PC-9 (cell line): ENCODE results near the gene TMPRSS7. TPM values are rescaled to one million over a fixed set of nuclear protein-coding genes. Genes with fewer than 3 reads are reported as not detected.

Source experiments
- BruUV-seq: library from RNA; stranded (reverse); fragments of 400-500 nt; replicated peaks from 2 replicates; lab custom pipeline; 2021; lab: Mats Ljungman, UMichigan
- CTCF ChIA-PET: fragments of 300-600 bp; sonication (Branson Sonifier 250); formaldehyde crosslinking; loops from one replicate; lab custom pipeline; 2022; ENCODE audit warnings: antibody characterized with exemption; lab: Charles Lee
- POLR2A ChIA-PET: fragments of 300-600 bp; sonication (Branson Sonifier 250); formaldehyde crosslinking; loops from one replicate; lab custom pipeline; 2022; ENCODE audit warnings: antibody characterized with exemption; ENCODE audit not compliant: unreplicated experiment; lab: Charles Lee
- DNase-seq, 2 experiments: peaks; one replicate each; pipeline versions ENCODE4 v3.0.0 to v3.0.0-alpha.2; 2015 to 2022; ENCODE audit warnings: mixed read lengths in 1 of 2
- H2AFZ ChIP-seq: fragments of 200-600 bp; sonication (generic); 2 replicates; pipeline ENCODE4 v1.8.1; 2017; ENCODE audit warnings: antibody characterized with exemption
- H3F3A ChIP-seq: fragments of 200-600 bp; sonication (generic); 2 replicates; pipeline ENCODE4 v1.8.1; 2017; ENCODE audit warnings: antibody characterized with exemption, mild to moderate bottlenecking, low read depth; ENCODE audit not compliant: insufficient read depth
- H3K27ac ChIP-seq: fragments of 200-600 bp; sonication (generic); 2 replicates; pipeline ENCODE4 v1.6.1; 2016; ENCODE audit warnings: mixed run types
- H3K27me3 ChIP-seq: fragments of 200-600 bp; sonication (generic); 2 replicates; pipeline ENCODE4 v1.6.1; 2016; ENCODE audit warnings: low read depth, mixed run types; ENCODE audit not compliant: insufficient read depth
- H3K36me3 ChIP-seq: fragments of 200-600 bp; sonication (generic); 2 replicates; pipeline ENCODE4 v1.6.1; 2016; ENCODE audit warnings: low read depth, mixed run types
- H3K4me1 ChIP-seq: fragments of 200-600 bp; sonication (generic); replicated peaks from 2 replicates; pipeline ENCODE4 v1.6.1; 2016; ENCODE audit warnings: mixed run types; ENCODE audit not compliant: insufficient read depth
- H3K4me2 ChIP-seq: fragments of 200-600 bp; sonication (generic); 2 replicates; pipeline ENCODE4 v1.6.1; 2017; ENCODE audit warnings: mixed run types
- H3K4me3 ChIP-seq: fragments of 200-600 bp; sonication (generic); 2 replicates; pipeline ENCODE4 v1.6.1; 2016; ENCODE audit warnings: mixed run types
- H3K79me2 ChIP-seq: fragments of 200-600 bp; sonication (generic); 2 replicates; pipeline ENCODE4 v1.6.1; 2017; ENCODE audit warnings: low read depth, mixed run types
- H3K9me2 ChIP-seq: fragments of 200-600 bp; sonication (generic); 2 replicates; pipeline ENCODE4 v1.8.1; 2017; ENCODE audit warnings: mild to moderate bottlenecking; ENCODE audit not compliant: insufficient read depth
- H3K9me3 ChIP-seq: fragments of 200-600 bp; sonication (generic); 2 replicates; pipeline ENCODE4 v1.8.1; 2016; ENCODE audit warnings: low read depth; ENCODE audit not compliant: insufficient read depth
- H4K20me1 ChIP-seq: fragments of 200-600 bp; sonication (generic); 2 replicates; pipeline ENCODE4 v1.8.1; 2017; ENCODE audit not compliant: insufficient read depth
- EZH2 ChIP-seq: fragments of 200-600 bp; sonication (generic); IDR thresholded peaks from 2 replicates; pipeline ENCODE4 v1.8.0; 2017; ENCODE audit warnings: antibody characterized with exemption, low read depth
- intact Hi-C: fragments of 100-400 bp; cut with micrococcal nuclease; formaldehyde crosslinking; loops from one replicate; pipeline ENCODE4 v1.10.0; 2022; ENCODE audit not compliant: unreplicated experiment
- total RNA-seq: library from RNA; stranded (reverse); gene quantifications from 2 replicates; pipeline ENCODE4 v1.2.3, GENCODE V29; 2021
- TF ChIP-seq, protein P1 (sequence below): fragments of 200-600 bp; sonication (generic); conservative IDR thresholded peaks from 2 replicates; pipeline ENCODE4 v1.6.1; 2017; ENCODE audit warnings: mixed run types, antibody characterized with exemption, mild to moderate bottlenecking, moderate library complexity

TMPRSS7 gene
- total RNA-seq, 1 experiment from 2014 or later: not detected

DNA sequence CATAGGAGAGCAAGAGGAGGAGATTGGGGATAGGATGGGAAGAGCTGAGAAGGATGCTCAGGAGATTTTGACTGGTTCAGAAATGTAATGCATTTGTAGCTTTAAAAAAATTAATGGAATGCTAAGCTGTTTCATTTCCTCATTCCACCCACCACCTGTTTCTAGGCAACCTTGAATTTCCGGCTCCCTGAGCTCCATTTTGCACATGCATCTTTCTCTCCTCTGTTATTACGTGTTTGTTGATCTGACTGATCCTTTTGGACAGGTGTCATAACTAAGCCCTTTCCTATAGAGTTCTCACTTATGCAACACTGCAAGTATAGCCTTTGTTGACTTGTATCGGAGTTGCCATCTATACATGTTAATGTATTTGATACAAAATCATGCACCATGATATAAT lies 4.3 kb downstream of the TMPRSS7 start:
- Histone ChIP-seq H3K4me1 (no peaks in the 10 kb centered on the region), H3K9me3 (peaks cover 10% of the 10 kb centered on the region; the same call in 1 of the 2 replicates), H4K20me1 (no peaks in the 10 kb centered on the region), H3K9me2 (no peaks in the 10 kb centered on the region), H3F3A (no peaks in the 10 kb centered on the region), H2AFZ (0 out of 2 replicates have a peak overlapping the region, but pooled peaks have one; percentile 23), H3K36me3 (no peaks in the 10 kb centered on the region), H3K27ac (no peak overlapping the region), H3K4me3 (no peak overlapping the region), H3K4me2 (no peak overlapping the region), H3K27me3 (no peaks in the 10 kb centered on the region), H3K79me2 (no peaks in the 10 kb centered on the region)
- TF ChIP-seq EZH2: no peak
- TF ChIP-seq, protein P1, sequence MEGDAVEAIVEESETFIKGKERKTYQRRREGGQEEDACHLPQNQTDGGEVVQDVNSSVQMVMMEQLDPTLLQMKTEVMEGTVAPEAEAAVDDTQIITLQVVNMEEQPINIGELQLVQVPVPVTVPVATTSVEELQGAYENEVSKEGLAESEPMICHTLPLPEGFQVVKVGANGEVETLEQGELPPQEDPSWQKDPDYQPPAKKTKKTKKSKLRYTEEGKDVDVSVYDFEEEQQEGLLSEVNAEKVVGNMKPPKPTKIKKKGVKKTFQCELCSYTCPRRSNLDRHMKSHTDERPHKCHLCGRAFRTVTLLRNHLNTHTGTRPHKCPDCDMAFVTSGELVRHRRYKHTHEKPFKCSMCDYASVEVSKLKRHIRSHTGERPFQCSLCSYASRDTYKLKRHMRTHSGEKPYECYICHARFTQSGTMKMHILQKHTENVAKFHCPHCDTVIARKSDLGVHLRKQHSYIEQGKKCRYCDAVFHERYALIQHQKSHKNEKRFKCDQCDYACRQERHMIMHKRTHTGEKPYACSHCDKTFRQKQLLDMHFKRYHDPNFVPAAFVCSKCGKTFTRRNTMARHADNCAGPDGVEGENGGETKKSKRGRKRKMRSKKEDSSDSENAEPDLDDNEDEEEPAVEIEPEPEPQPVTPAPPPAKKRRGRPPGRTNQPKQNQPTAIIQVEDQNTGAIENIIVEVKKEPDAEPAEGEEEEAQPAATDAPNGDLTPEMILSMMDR: no peak
- no TSS peak for BruUV-seq
- ChIA-PET CTCF (interaction anchor here (1.5 kb wide), 1 partner anchor 25 kb away, joined by 8 read pairs; no protein-coding TSS in a partner anchor), POLR2A (interaction anchor here (0.5 to 1.0 kb wide), 10 partner anchors 15 to 1420 kb away, joined by 3 to 17 read pairs (median 4); partner anchors contain the start of genes ABHD10 and PHLDB2)
- DNase-seq: peak; percentile 58 to 68
- intact Hi-C loops: no loop called here

DNA sequence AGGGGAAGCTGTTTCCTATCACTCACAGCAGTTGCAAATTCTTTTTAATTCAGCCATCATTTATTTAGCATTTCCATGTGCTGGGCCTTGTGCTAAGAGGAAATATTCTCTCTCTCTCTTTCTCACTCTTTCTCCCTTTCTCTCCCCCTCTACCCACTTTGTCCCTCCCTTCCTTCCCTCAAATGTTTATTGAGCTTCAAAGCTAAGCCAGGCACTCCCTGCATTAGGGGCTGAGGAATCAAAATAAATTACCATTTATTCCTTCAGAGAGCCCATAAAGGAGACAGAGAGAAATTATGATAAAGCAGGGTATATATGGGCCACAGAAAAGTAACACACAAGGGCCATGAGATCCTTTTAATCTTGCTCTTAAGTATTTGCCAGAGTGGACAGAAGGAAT lies 6.8 kb downstream of the TMPRSS7 start:
- H3K79me2 ChIP-seq: no peaks in the 10 kb centered on the region
- H3K27ac ChIP-seq: no peak overlapping the region
- ChIA-PET POLR2A (interaction anchor here (0.6 kb wide), 1 partner anchor 1621 kb away, joined by 3 read pairs; no protein-coding TSS in a partner anchor), CTCF (no interaction called here)
- intact Hi-C loops: loop anchor here (10.0 kb wide), 1 partner anchor 467 kb away; no protein-coding TSS in a partner anchor
- no peaks in the 10 kb centered on the region for H3K9me2 ChIP-seq
- H3K4me1 ChIP-seq: no peaks in the 10 kb centered on the region
- H3F3A ChIP-seq: no peaks in the 10 kb centered on the region
- TF ChIP-seq, protein P1: no peak
- no peak for TF ChIP-seq EZH2
- no peak for DNase-seq
- no peaks in the 10 kb centered on the region for H3K27me3 ChIP-seq
- no TSS peak for BruUV-seq
- no peaks in the 10 kb centered on the region for H3K36me3 ChIP-seq
- peaks cover 10% of the 10 kb centered on the region; the same call in 1 of the 2 replicates for H3K9me3 ChIP-seq
- H4K20me1 ChIP-seq: no peaks in the 10 kb centered on the region
- no peak overlapping the region for H3K4me3 ChIP-seq
- H2AFZ ChIP-seq: no peak overlapping the region
- H3K4me2 ChIP-seq: no peak overlapping the region

DNA sequence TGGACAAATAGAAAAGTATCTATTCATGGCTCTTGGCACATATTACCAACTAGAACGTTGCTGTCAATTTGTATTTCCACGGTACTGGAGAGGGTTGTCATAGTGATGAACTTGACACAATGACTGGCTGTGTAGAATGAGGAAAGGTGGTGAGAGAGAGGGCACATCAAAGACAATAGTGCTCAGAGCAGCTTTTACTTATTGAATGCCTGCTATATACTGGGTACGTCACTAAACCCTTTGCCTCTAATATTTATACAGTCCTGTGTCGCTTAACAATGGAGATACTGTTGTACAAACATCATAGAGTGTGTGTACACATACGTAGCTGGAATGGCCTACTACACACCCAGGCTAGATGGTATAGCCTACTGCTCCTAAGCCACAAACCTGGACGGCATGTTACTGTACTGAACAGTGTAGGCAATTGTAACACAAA lies 8.3 kb downstream of the TMPRSS7 start:
- no peaks in the 10 kb centered on the region for H4K20me1 ChIP-seq
- H3K27me3 ChIP-seq: no peaks in the 10 kb centered on the region
- CTCF ChIA-PET: interaction anchor here (0.6 to 1.6 kb wide), 9 partner anchors 11 to 374 kb away, joined by 3 to 17 read pairs (median 4); partner anchors contain the start of gene ABHD10
- no TSS peak for BruUV-seq
- no peak overlapping the region for H3K27ac ChIP-seq
- no peaks in the 10 kb centered on the region for H3K9me2 ChIP-seq
- H3K4me2 ChIP-seq: no peak overlapping the region
- intact Hi-C loops: loop anchor here (1.0 to 10.0 kb wide), 4 partner anchors 44 to 468 kb away; partner anchors contain the start of gene C3orf52
- 0 out of 2 replicates have a peak, but pooled peaks cover 8% of the 10 kb centered on the region for H3K9me3 ChIP-seq
- H3K4me1 ChIP-seq: no peaks in the 10 kb centered on the region
- POLR2A ChIA-PET: interaction anchor here (0.6 to 0.7 kb wide), 3 partner anchors 9 to 192 kb away, joined by 3 to 6 read pairs (median 4); no protein-coding TSS in a partner anchor
- DNase-seq: no peak
- no peaks in the 10 kb centered on the region for H3K79me2 ChIP-seq
- no peak for TF ChIP-seq EZH2
- TF ChIP-seq, protein P1: no peak
- no peaks in the 10 kb centered on the region for H3K36me3 ChIP-seq
- H3K4me3 ChIP-seq: no peak overlapping the region
- H2AFZ ChIP-seq: no peak overlapping the region
- no peaks in the 10 kb centered on the region for H3F3A ChIP-seq
